GM12878 (cell line): ENCODE data around the gene NOL4L.

Source experiments
- BCL11A ChIP-seq: IDR thresholded peaks from 2 replicates; pipeline ENCODE4 v1.6.1; 2011; ENCODE audit warnings: low read depth, low read length
- BHLHE40 ChIP-seq, 2 experiments: fragments of 450-650 bp in 1 of 2; IDR thresholded peaks; 2 replicates each; pipeline ENCODE4 v1.6.1; 2011 to 2017; ENCODE audit warnings: low read depth in 2 of 2, borderline replicate concordance in 1 of 2, improper control_type of control experiment in 1 of 2, low read length in 1 of 2, mild to moderate bottlenecking in 1 of 2
- BRCA1 ChIP-seq: IDR thresholded peaks from 2 replicates; pipeline ENCODE4 v1.6.1; 2011; ENCODE audit warnings: low read depth, low read length, improper control_type of control experiment
- CTCF ChIP-seq, 3 experiments: IDR thresholded peaks in 2 of 3; conservative IDR thresholded peaks in 1 of 3; 2 replicates each; pipeline ENCODE4 v1.5.1; 2011; ENCODE audit warnings: low read depth in 3 of 3, low read length in 3 of 3, mild to moderate bottlenecking in 3 of 3, control low read depth in 2 of 3, moderate library complexity in 2 of 3, inconsistent platforms in 1 of 3, mixed read lengths in 1 of 3; ENCODE audit not compliant: control insufficient read depth in 2 of 3, insufficient read depth in 1 of 3; ENCODE audit errors: extremely low read depth in 1 of 3
- ETV6 ChIP-seq, 2 experiments: fragments of 450-650 bp in 1 of 2; IDR thresholded peaks in 1 of 2; conservative IDR thresholded peaks in 1 of 2; 2 replicates each; pipeline ENCODE4 v1.6.1; 2014; ENCODE audit warnings: antibody characterized with exemption in 1 of 2, borderline replicate concordance in 1 of 2, low read depth in 1 of 2, mild to moderate bottlenecking in 1 of 2, moderate library complexity in 1 of 2
- FOS ChIP-seq: IDR thresholded peaks from 3 replicates; pipeline ENCODE4 v1.6.1; 2011; ENCODE audit warnings: borderline replicate concordance; ENCODE audit not compliant: insufficient read length; ENCODE audit errors: extremely low read depth
- MYC ChIP-seq: IDR thresholded peaks from 2 replicates; pipeline ENCODE4 v1.6.1; 2011; ENCODE audit warnings: mild to moderate bottlenecking, low read length, moderate library complexity, inconsistent platforms; ENCODE audit not compliant: insufficient read depth, insufficient replicate concordance, insufficient read length, severe bottlenecking
- POLR2AphosphoS5 ChIP-seq: IDR thresholded peaks from 2 replicates; pipeline ENCODE4 v1.6.1; 2011; ENCODE audit warnings: mild to moderate bottlenecking, low read length, inconsistent platforms
- RCOR1 ChIP-seq: conservative IDR thresholded peaks from 2 replicates; pipeline ENCODE4 v1.6.1; 2012; ENCODE audit warnings: low read depth, low read length, improper control_type of control experiment
- SMARCA5 ChIP-seq: fragments of 450-650 bp; IDR thresholded peaks from 2 replicates; pipeline ENCODE4 v1.6.1; 2017; ENCODE audit warnings: mild to moderate bottlenecking

GRCh38 chr20:32621891-32622584 lies 36.9 kb upstream of the NOL4L start:
- TF ChIP-seq BCL11A (no peak), SMARCA5 (no peak), FOS (no peak), MYC (no peak), RCOR1 (no peak), BHLHE40 (IDR thresholded peaks at IDR 0.05; ENCODE audit: borderline replicate concordance in 1 of 2, low read depth in 2 of 2, low read length in 1 of 2) (no peak), ETV6 (conservative IDR thresholded peaks at IDR 0.05 in 1 of 2, IDR thresholded peaks at IDR 0.05 in 1 of 2; ENCODE audit: borderline replicate concordance in 1 of 2, low read depth in 1 of 2) (no peak), POLR2AphosphoS5 (no peak), CTCF (IDR thresholded peaks at IDR 0.05 in 2 of 3, conservative IDR thresholded peaks at IDR 0.05 in 1 of 3; ENCODE audit: control insufficient read depth in 2 of 3, extremely low read depth in 1 of 3, insufficient read depth in 1 of 3, low read depth in 3 of 3, low read length in 3 of 3) (no peak), BRCA1 (no peak)
